OCI-M1 (cell line): Measurements from ENCODE around the gene SLC26A2.

ENCODE experiments used
- DNase-seq: peaks from one replicate; lab custom pipeline; 2025; lab: John Stamatoyannopoulos, UW

Gene SLC26A2

DNA sequence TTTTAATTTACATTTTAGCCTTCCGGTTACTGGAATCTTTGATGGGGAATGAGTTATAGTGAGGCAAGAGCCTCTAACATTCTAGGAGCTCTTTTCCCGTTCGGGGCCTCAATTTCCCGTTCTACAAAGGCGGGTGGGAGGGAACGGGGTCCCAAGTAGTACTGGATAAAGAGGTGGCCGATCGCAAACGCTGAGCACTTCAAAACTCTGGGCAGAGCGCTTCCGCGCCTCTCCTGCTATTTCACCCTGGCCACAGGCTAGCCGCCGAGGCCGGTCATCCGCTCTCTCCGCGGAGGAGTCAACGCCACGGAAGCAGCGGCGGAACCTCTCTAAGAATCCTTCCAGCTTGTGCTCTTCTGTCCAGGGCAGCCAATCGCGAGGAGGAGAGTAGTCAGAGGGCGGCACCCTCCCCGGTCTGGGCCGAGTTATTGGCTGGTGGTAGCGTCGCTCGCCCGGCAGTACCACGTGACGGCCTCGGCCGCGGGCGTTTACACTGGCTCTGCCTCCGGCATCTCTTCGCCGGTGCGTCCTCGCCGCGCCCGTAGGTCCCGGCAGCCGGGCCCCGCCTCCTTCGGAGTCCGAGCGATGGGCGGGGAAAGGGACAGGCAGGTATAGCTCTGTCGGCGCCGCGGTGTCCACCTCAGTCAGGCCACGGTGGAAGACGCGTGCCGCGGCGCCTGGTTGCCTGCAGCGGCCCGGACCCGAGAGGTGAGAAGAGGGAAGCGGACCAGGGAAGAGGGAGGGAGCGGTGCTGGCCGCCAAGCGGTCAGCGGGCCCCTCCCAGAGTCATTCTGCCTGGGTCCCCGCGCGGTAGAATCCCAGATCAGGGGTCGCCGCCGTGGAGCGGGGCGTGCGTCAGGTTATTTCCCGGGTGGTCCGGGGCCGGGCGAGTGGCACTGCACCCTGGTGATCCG is at the start of gene SLC26A2:
TSS of gene SLC26A2 (plus strand) at position 487 of the 914 bp plus-strand sequence. CDS start 16,895 bp downstream, outside the sequence.
- DNase-seq, result peak; percentile 98

DNA sequence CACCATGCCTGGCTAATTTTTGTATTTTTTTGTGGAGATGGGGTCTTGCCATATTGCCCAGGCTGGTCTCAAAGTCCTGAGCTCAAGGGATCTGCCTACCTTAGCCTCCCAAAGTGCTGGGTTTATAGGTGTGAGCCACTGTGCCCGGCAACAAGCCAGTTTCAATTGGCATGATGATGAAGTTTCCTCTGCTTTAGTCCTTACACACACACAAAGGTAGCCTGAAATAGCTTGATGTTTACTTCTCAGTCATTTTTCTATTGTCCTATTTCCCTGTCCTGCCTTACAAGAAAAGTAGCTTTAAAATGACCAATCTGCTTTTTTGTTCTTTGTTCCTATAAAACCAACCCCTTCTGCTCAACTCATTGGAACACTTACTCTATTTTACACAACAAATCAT is 49.5 kb upstream of the SLC26A2 start:
- no peak for DNase-seq

DNA sequence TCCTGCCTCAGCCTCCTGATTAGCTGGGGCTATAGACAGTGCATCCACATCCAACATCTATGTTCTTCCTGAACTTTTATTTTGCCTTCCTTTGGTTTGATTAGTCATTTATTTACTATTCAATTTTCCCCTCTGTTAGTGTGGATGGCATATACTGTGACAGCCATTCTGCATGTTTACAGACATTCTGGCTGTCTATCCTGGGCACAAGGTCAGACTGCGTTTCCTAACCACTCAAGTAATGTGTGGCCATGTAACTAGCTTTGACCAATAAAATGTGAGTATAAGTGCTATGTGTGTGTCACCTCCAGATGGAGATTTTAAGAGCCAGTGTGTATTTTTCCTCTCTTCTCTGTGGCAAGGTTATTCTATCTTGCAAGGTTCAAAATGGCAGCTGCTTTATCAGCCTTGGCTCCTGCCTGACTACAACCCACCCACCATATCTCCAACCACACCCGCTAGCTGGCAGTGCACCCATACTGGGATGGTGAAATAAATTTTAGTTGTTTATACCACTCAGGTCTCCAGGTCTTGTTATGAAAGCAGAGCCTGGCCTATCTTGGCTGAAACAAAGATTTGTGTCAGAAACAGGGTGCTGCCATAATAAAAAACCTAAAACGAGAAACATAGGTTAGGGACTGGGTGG is 48.2 kb upstream of the SLC26A2 start:
- DNase-seq, result peak; percentile 25

DNA sequence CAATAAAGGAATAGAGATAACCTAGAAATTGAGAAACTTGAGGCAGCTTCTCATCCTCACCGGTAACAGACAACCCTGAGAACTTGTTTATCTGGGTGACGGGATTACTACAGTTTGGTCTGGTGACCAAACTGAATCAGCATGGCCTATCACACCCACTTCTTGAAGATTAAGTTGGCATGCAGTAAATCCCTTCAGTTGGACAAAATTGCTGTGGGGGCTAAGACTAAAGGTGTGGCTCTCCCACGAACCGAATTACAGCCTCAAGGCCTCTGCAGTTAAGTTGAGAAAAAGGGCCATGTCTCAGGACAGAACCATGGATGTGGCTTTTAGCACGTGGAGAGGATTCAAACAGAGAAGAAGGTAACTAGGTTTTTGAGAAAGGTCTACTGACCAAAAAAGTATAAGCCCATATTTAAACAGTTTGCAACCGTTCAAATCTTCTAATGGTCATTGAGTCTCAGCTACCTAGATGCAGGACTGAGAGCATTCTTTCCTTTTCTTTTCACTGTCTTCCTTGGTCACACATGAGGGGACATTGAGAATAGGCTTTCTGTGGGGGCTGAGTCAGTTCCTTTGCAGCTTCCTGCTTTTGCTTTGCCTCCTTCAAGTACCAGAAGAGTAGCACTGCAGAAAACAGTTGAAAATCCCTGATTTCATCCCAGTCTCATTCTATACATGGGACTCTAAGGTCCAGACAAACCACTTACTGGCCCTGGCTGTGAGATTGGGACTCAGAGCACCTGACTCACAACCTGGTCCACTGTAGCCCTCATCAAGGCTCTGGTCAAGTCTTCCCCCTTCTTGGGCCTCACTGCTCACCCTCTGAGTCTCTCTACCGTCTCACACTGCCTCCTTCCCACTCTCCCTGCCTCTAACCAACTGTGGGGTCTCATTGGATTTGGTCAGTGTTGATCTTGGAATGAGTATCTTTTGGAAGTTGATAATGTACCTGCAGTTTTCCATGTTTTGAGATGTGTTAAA is 46.8 kb upstream of the SLC26A2 start:
- DNase-seq, result peak; percentile 72

DNA sequence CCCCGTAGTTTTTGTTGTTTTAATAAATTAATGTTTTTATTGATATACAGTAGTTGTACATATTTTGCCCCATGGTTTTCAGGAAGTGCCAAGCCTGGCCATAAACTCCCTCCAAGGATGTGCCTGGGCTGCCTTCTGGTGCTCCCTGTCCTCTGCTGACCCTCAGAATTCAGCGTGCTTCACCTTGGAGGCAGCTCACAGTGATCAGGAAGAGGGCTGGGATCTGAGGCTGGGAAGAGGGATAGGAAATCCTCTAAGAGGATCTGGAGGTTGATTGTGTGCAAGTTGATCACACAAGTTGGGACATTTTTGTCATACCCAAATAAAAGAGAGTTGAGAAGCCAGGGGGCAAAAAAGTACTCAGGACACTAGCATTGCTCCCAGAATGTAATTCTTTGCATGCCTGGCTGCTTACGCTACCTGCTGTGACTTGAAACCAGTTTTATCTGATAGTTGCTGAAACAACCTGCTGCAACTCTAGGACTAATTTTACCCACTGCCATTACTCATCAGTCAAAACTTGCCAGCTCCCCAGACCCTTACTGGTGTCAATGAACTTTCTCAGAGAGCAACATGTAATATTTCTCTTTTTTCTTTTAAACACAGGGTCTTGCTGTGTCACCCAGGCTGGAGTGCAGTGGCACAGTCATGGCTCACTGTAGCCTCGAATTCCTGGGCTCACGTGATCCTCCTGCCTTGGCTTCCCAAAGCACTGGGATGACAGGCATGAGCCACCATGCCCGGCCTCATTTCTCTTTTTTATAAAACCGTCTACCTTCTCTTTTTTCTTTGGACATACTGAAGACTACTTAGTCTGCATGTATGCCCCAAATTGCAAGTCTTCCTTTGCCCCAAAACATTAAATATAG is 44.9 kb upstream of the SLC26A2 start:
- no peak for DNase-seq

DNA sequence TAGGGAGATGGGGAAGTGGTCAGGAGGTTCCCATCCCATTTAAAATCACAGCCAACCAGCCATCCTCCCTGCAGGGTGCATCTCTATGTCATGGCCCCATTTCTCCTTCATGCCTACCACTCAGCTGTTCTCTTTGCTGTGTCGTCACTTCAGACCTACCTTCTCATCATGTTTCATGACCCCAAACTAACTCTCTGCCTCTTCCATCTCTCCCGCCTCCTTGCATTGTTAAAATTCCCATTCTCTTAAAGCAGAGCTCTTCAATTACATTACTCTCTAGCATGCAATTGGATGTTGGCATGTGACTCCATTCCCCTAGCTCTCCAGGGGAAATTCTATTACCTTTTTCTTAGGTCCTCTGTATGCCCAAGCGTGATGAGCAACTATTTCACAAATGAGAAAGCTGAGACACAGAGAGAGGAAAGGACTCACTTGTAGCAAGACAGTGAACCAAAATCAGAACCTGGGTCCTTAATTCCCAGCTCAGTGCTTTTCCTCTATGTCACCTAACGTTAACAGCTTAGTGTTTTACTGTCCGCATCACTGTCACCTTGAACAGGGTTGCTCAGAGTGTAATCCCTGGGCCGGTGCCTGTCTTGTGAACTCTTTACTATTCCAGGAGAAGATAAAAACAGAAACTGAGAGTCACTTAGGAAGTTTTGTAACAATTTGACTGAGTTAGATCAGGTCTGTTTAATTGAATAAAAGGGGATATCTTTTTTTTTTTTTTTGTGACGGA is 44.1 kb upstream of the SLC26A2 start:
- DNase-seq, result peak; percentile 23

DNA sequence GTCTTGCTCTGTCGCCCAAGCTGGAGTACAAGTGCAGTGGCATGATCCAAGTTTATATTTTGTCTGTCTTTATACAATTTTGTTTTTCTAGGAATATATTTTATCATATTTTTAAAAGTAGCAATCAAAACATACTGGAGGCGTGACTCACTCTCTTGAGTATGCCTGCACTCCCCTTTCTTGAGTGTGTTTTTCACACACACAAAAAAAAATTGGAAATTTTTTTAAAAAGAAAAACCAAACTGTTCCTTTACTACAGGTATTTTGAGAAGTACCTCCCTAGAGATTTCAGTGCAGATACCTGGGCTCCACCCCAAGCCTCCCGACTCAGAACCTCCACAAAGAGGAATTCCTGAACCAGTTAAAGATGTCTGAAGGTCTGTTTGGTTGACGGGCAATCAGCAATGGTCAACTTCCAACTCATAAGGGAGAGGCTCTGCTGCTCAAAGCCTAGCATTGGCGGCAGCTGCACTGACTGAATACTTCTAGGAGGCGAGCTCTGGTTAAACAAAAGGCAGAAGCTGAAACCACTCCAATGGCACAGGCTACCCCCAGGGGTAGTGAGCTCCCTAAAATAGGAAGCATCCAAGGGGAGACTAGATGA is 43.4 kb upstream of the SLC26A2 start:
- no peak for DNase-seq

DNA sequence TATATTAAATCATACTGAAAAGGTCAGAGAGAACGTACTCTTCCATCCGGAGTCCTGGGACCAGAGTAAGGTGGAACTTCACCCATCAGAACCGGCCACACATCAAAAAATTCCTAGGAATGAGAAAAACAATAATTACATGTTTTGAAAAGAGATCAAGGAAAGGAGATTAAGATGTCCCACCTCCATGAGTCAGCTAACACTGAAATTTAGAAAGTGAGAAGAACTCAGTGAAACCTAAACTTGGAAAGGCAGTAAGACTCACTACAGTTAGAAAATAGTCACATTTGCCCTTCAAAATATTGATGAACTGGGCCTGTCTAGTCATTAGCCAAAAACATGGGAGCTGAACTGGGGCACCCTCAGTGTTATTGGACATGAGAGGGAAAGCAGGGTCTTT is 39.0 kb upstream of the SLC26A2 start:
- no peak for DNase-seq

DNA sequence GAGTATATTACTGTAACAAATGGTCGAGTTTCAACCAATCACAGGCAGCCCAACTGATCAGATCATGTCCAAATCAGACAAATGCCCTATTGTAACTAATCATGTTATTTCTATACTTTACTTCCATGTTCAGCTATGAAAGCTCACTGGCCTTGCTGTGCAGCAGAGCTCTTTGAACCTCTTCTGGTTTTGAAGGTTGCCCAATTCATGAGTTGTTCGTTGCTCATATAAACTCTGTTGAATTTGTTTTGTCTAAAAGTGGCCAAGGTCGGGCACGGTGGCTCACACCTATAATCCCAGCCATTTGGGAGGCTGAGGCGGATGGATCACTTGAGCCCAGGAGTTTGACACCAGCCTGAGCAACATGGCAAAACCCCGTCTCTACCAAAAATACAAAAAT is 37.6 kb upstream of the SLC26A2 start:
- no peak for DNase-seq

DNA sequence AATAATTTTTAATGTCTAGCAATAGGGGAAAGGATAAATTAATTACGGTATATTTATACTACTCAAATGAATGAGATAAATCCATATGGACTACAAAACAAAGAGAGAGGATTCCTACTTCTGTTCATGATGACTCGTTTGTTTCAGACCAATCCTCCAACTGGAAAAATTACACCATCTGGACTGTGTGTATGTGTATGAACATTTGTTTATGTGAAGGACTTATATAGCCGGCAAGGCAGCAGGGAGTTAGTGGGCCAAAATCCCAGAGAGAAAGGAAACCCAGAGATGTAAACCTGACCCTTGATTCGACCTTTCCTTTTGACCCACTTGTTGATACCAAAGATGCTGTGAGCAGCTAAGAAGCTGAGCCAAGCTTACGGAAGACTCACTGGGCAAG is 36.1 kb upstream of the SLC26A2 start:
- no peak for DNase-seq

DNA sequence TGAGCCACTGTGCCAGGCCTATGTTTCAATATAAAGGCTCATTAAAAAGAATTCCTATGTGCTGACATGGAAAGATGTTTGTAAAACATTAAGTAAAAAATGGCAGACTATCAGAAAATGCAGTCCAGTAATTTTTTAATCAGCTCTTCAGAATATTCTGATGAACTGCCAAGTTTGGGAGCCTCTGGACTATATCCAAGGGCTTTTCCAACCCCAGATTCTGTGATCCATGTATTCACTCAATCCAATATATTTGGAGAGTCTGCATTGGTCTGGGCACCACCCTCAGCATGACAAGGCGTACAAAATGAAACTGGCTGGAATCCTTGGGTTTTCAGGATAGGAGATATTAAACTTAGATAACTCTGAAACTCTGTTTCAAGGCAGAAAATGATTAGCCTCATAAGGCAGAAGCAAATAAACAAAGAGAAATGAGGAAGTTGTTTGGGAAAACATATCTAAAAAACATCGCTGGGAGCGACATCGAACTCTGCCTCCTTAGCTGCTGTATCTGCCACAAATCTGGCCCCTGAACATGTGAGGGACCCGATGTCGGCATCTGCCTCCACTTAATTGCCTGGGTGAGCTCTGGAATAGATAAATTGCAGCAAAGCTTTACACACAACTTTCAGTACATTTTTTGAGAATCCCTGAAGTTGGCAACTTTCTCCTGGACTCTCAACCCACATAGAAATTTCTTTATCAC is 30.4 kb upstream of the SLC26A2 start:
- DNase-seq, result peak; percentile 77

DNA sequence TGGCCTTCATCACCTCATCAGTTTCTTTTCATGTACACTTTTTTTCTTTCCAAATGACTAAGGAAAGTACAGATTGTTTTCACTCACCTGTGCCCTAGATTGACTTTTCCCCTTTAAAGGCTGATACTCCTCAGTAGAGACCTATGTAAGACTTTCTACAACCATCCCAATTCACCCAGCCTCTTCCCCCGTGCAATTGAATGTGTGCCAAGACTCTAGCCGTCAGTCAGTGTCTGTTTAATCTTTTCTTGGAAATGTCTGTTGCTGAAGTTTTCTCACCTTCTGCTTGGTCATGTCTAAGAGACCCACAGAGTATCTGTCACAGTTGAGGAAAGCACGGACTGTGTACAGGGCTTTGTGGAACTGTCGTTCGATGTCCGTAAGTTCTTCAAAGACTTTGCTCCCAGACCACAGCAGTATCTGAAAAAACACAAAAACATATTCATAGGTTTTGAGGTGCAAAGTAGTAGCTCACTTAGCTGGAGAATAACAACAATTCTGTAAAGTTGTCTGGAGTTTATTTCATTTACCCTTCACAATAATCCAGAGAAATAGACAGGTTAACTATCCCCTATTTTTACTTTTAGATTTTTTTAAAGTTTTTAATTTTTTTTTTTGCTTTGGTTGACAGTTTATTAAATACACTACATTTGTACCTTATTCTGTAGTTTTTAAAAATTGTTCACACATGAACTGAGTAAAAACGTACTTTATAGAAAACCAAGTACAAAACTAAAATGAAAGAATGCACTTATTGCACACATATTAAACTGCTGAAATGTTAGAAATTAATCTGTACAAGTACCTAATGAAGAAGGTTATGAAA is 29.6 kb upstream of the SLC26A2 start:
- DNase-seq, result peak; percentile 90

DNA sequence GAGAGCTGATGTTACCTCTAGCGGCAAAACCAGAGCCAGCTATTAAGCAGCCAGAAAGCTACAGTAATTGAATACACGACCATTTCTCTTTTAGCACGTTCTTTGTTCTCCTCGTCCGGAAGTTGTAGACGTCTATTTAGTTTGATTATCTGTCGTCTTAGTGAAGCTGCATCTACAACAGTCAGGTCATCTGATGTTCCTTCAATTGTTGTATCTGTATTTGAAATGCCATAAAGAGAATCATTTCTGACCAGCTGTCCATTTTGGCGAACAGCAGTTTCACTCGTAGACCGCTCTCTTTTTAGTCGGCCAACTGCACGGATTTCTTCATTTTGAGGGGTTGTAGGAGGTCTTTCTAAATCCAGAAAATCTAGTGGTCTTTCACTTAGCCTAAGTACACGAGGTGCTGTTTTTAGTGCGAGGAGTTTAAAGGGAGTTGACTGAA is 28.5 kb upstream of the SLC26A2 start:
- no peak for DNase-seq

DNA sequence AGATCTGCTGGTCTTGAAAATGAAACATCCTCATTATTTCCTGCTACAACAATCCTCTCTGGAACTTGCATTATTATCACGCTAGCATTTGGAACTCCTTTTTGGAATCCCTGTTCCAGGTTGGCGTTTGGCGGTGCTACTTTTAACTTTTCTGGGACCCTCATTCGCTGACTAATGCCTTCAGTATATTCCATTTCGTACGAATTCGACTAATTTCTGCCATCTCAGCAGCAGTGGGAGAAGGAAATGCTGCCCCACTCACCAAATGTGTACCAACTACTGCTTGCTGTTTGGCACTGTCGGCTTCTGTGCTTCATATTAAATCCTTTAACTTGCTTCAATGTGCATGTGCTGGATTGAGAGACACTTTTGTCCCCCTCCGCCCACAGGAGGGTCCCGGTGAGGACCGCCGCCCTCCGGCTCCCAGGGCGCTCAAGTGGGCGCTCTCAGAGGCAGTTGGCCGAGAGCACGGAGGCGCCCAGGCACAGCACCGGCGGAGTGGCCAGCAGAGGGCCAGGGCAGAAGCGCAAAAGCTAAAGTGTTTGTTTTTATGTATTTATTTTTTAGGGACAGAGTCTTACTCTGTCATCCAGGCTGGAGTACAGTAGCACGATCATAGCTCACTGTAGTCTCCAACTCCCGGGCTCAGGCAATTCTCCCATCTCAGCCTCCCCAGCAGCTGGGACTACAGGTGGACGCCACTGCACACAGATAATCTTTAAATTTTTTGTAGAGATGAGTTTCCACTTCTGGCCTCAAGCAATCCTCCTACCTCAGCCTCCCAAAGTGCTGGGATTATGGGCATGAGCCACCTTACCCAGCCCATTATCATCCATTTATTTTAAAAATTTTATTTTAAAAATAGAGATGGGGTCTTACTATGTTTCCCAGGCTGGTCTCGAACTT is 27.9 kb upstream of the SLC26A2 start:
- DNase-seq, result no peak

DNA sequence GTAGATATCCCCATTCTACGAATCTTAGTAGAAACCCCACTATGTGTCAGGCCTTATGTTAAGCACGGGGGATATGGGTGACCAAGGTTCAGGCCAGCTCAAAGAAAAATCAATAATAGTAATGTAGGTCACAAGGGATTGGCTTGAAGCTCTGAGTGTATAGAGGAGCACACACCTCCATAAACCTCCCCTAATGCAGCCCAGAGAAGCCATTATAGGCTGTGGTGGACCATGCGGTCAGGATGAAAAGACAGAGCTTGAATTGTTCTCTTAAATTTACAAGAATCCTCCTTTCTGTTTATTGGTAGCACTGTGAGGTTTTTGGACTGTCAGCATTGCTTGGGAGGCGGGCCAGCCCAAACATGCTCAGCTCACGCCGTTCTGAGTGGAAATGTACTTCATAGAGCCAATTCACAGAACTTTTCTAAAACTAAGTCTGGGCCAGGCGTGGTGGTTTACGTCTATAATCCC is 25.1 kb upstream of the SLC26A2 start:
- no peak for DNase-seq

DNA sequence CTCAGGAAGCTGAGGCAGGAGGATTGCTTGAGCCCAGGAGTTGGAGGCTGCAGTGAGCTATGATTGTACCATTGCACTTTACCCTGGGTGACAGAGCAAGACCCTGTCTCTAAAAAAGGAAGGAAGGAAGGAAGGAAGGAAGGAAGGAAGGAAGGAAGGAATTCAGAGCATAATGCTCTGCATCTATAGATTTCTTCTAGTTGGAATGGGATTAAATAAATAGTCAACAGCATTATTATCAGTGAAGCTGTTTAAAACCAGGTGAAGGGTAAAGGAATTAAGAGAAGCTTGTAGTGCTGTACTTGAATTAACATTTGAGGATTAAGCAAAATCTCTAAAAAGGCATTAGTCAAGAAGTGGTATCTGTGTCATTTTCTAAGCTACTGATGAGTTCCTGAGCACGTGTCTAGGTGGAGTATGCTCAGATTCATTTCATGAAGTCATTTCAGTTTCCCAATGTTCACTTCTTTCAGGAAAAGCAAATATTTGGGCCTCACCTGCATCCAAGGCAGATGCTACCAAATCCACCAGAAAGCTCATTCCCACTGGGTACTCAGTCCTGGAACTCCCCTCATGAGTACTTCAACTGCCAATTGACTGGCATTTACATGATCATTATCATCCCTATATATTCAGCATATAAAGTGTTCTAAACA is 24.4 kb upstream of the SLC26A2 start:
- no peak for DNase-seq

DNA sequence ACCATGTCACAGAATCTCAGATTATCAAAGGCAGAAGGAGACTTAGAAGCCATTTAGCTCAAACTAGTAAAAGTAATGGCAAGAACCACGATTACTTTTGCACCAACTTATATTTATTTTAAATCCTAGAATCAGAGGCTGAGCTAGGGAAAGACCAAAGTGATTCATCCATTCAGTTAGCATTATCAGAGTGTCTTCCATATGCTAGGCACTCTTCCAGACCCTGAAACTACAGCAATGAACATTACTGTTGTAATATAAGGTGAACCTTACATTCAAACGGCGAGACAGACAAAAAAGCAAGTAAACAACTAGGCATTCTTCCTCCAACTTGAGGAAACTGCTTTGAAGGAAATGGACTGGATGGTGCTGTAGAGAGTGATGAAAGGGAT is 23.9 kb upstream of the SLC26A2 start:
- no peak for DNase-seq
